ENCODE measurements around the gene FBXO5. TPM values are rescaled to one million over a fixed set of nuclear protein-coding genes. Genes with fewer than 3 reads are reported as not detected.
"Not testable (repeated sequence)": the region's sequence is repeated elsewhere in the genome, so short reads cannot be mapped to it uniquely, and the experiment has no call there.

FBXO5 gene
- total RNA-seq, 1 donor from 2014 or later, result 31.4 TPM

GRCh38 chr6:153012856-153013255 lies 30.0 kb upstream of the FBXO5 start:
- Mint-ChIP-seq H3K27me3 (ENCODE audit: low read depth) (peaks cover 34% of the 10 kb centered on the region), H3K4me3 (ENCODE audit: low read depth) (no peak overlapping the region), H3K4me1 (ENCODE audit: low read depth) (no peaks in the 10 kb centered on the region), H3K9me3 (no peaks in the 10 kb centered on the region), H3K36me3 (ENCODE audit: low read depth) (no peaks in the 10 kb centered on the region), H3K27ac (no peak overlapping the region)
- DNase-seq (ENCODE audit: low spot score), result no peak
- intact Hi-C loops (cut with micrococcal nuclease), result no loop called here

- H3K36me3 Mint-ChIP-seq (ENCODE audit: low read depth), result peaks cover 33% of the 10 kb centered on the region
- intact Hi-C loops (cut with micrococcal nuclease), result loop anchor here (1.0 to 2.0 kb wide), 3 partner anchors 22 to 1551 kb away; partner anchors contain the start of gene RMND1
- peak overlapping the region; percentile 91 for H3K27ac Mint-ChIP-seq
- peak overlapping the region; percentile 99 for H3K4me3 Mint-ChIP-seq (ENCODE audit: low read depth)
- peaks cover 13% of the 10 kb centered on the region for H3K27me3 Mint-ChIP-seq (ENCODE audit: low read depth)
- no peaks in the 10 kb centered on the region for H3K9me3 Mint-ChIP-seq
- DNase-seq (ENCODE audit: low spot score), result no peak
- H3K4me1 Mint-ChIP-seq (ENCODE audit: low read depth), result peaks cover 34% of the 10 kb centered on the region
These were observed 20.5 kb upstream of the FBXO5 start for GRCh38 chr6:153003366-153003690.

GRCh38 chr6:153002613-153003365 lies 19.9 kb upstream of the FBXO5 start, which contains the start of gene MTRF1L:
Gene MTRF1L (minus strand): TSS chr6:153002709. CDS start chr6:153002685, 24 bp downstream.
- Mint-ChIP-seq H3K27me3 (ENCODE audit: low read depth) (peaks cover 11% of the 10 kb centered on the region), H3K36me3 (ENCODE audit: low read depth) (peaks cover 36% of the 10 kb centered on the region)
- intact Hi-C loops (cut with micrococcal nuclease), result loop anchor here (1.0 to 2.0 kb wide), 3 partner anchors 21 to 1550 kb away; partner anchors contain the start of gene RMND1

DNA sequence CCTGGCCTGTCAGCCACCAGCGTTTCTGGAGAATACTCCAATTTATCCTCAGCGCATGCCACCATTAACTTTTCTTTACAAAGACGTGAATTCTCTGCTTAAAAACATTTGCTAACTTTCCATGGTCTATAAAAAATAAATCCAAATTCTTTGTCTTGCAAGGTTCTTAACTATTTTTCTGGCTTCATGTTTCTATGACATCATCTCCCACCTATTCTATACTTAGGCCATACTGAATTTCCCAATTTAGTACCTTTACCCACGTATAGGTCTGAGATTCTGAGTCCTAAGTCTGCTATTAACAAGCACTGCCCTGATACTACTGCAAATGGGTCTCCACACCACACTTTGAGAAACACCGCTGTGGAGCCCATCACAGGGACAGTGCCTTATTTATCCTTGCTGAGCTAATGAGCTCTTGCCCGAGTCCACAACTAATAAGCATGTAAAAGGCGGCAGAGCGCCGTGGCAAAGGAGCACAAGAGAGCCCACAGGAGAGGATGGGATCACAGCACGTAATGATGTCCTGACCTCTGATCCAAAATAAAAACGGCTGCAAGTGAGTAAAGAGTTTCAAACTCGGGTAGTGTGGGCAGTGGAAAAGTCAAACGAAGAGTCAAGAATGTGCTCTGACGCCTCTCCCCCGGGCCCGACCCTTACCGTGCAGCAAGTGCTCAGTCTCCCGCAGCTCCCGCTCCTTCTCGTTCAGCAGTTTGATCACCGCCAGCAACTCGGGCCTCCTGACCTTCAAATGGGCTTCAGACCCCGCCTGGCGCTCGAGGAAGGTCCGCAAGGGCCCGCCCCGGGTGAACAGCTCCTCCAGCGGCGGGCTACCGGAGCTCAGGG lies 19.1 kb upstream of the FBXO5 start:
- Mint-ChIP-seq H3K36me3 (ENCODE audit: low read depth) (peaks cover 43% of the 10 kb centered on the region), H3K27ac (peak overlapping the region; percentile 89), H3K4me3 (ENCODE audit: low read depth) (peak overlapping the region; percentile 99), H3K9me3 (no peaks in the 10 kb centered on the region), H3K27me3 (ENCODE audit: low read depth) (peaks cover 11% of the 10 kb centered on the region), H3K4me1 (ENCODE audit: low read depth) (peaks cover 41% of the 10 kb centered on the region)
- DNase-seq (ENCODE audit: low spot score), result no peak
- intact Hi-C loops (cut with micrococcal nuclease), result loop anchor here (2.0 kb wide), 1 partner anchor 1549 kb away; the partner anchor contains the start of gene RMND1

More at GRCh38 chr6:153002613-153003365, 19.9 kb upstream of the FBXO5 start, which contains the start of gene MTRF1L:
- DNase-seq (ENCODE audit: low spot score), result peak; percentile 83
- Mint-ChIP-seq H3K4me3 (ENCODE audit: low read depth) (peak within 1 kb of the TSS; percentile 99), H3K4me1 (ENCODE audit: low read depth) (peaks cover 34% of the 10 kb centered on the region), H3K27ac (peak within 1 kb of the TSS; percentile 91), H3K9me3 (no peaks in the 10 kb centered on the region)

DNA sequence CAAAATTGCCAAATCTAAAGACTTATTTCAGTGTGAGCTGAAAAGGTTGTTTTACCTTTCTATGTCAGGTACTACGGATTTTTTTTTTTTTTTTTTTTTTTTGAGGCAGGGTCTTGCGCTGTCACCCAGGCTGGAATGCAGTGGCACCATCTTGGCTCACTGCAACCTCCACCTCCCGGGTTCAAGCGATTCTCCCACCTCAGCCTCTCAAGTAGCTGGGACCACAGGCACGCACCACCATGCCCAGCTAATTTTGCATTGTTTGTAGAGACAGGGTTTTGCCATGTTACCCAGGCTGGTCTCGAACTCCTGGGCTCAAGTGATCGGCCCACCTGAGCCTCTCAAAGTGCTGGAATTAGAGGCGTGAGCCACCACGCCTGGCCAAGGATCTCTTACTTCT lies 17.9 kb upstream of the FBXO5 start:
- DNase-seq (ENCODE audit: low spot score); intact Hi-C loops (cut with micrococcal nuclease); H3K27me3 Mint-ChIP-seq (ENCODE audit: low read depth); H3K9me3 Mint-ChIP-seq; H3K27ac Mint-ChIP-seq: not testable (repeated sequence)
- H3K4me3 Mint-ChIP-seq (ENCODE audit: low read depth), result peak overlapping the region; percentile 99
- H3K36me3 Mint-ChIP-seq (ENCODE audit: low read depth), result peaks cover 55% of the 10 kb centered on the region
- H3K4me1 Mint-ChIP-seq (ENCODE audit: low read depth), result peaks cover 52% of the 10 kb centered on the region

DNA sequence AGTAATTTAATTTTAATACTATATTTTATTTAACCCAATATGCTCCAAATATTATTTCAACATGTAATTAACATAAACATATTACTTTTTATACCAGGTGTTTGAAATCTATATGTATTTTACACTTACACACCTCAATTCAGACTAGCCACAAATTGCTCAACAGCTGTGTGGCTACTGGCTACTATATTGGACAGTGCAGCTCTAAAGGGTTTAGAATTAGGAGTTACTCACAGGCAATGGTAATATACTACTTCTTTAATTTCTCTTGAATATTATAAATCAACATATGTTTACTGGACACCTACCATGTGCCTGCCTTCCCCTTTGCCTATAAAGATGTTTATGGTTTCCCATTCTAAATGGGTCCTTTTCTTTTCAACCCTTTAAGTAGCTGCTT lies 17.4 kb upstream of the FBXO5 start:
- DNase-seq (ENCODE audit: low spot score), result no peak
- Mint-ChIP-seq H3K27ac (peak overlapping the region; percentile 42), H3K4me1 (ENCODE audit: low read depth) (peaks cover 57% of the 10 kb centered on the region), H3K9me3 (no peaks in the 10 kb centered on the region), H3K27me3 (ENCODE audit: low read depth) (peaks cover 4% of the 10 kb centered on the region), H3K36me3 (ENCODE audit: low read depth) (peaks cover 56% of the 10 kb centered on the region), H3K4me3 (ENCODE audit: low read depth) (peak overlapping the region; percentile 99)
- intact Hi-C loops (cut with micrococcal nuclease), result no loop called here

DNA sequence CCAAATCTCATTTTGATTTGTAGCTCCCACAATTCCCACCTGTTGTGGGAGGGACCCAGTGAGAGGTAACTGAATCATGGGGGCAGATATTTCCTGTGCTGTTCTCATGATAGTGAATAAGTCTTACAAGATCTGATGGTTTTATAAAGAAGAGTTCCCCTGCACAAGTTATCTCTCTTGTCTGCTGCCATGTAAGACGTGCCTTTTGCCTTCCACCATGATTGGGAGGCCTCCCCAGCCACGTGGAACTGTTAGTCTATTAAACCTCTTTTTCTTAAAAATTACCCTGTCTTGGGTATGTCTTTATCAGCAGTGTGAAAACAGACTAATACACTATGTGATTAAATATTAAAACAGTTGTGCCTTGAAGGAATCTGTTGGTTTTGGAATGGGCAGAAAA lies 16.7 kb upstream of the FBXO5 start:
- peak overlapping the region; percentile 1 for H3K27ac Mint-ChIP-seq
- DNase-seq (ENCODE audit: low spot score); H3K27me3 Mint-ChIP-seq (ENCODE audit: low read depth); intact Hi-C loops (cut with micrococcal nuclease); H3K9me3 Mint-ChIP-seq: not testable (repeated sequence)
- H3K4me1 Mint-ChIP-seq (ENCODE audit: low read depth), result peaks cover 57% of the 10 kb centered on the region
- H3K36me3 Mint-ChIP-seq (ENCODE audit: low read depth), result peaks cover 61% of the 10 kb centered on the region
- peak overlapping the region; percentile 10 for H3K4me3 Mint-ChIP-seq (ENCODE audit: low read depth)

DNA sequence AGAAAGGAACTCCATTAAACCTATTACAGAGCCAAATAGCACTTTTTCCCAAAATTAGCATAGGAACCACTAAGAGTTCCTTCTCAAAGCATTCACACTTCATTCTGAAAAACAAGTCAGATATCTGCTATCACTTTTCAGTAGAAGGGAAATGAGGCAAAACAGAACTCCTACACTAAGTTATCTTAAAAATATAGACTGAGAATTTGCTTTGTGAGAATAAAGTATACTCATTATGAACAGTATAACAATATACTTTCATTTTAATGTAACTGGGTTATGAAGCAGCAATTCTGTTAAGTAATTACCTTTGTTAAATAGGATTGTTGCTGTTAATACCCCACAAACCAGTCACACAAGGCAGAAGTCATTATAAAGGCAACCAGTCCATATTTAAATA lies 11.0 kb upstream of the FBXO5 start:
- Mint-ChIP-seq H3K4me1 (ENCODE audit: low read depth) (peaks cover 36% of the 10 kb centered on the region), H3K4me3 (ENCODE audit: low read depth) (no peak overlapping the region), H3K9me3 (no peaks in the 10 kb centered on the region), H3K27ac (peak overlapping the region; percentile 87), H3K27me3 (ENCODE audit: low read depth) (no peaks in the 10 kb centered on the region), H3K36me3 (ENCODE audit: low read depth) (peaks cover 76% of the 10 kb centered on the region)
- no peak for DNase-seq (ENCODE audit: low spot score)
- intact Hi-C loops (cut with micrococcal nuclease), result no loop called here

GRCh38 chr6:152993431-152993830 lies 10.6 kb upstream of the FBXO5 start:
- Mint-ChIP-seq H3K4me1 (ENCODE audit: low read depth) (peaks cover 36% of the 10 kb centered on the region), H3K36me3 (ENCODE audit: low read depth) (peaks cover 71% of the 10 kb centered on the region)

DNA sequence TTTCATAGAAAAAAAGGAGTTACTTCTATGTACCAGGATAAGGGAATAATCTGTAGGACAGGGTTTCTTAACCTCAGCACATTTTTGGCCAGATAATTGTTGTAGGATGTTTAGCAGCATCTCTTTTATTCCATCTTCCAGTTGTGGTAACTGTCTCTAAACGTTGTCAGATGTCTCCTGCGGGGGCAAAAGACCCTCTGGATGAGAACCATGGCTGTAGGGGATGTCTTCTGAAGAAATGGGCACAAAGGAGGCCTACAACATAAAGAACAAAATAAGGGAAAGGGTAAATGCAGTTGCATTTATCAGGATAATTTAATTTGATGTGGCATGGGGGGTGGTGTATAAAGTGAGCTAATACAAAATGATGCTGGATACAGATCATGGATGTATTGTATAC lies 4.1 kb upstream of the FBXO5 start:
- intact Hi-C loops (cut with micrococcal nuclease), result no loop called here
- Mint-ChIP-seq H3K36me3 (ENCODE audit: low read depth) (peaks cover 46% of the 10 kb centered on the region), H3K27ac (no peak overlapping the region), H3K4me1 (ENCODE audit: low read depth) (peaks cover 20% of the 10 kb centered on the region), H3K9me3 (no peaks in the 10 kb centered on the region), H3K27me3 (ENCODE audit: low read depth) (no peaks in the 10 kb centered on the region), H3K4me3 (ENCODE audit: low read depth) (no peak overlapping the region)
- no peak for DNase-seq (ENCODE audit: low spot score)

More at GRCh38 chr6:152993431-152993830, 10.6 kb upstream of the FBXO5 start:
- no peaks in the 10 kb centered on the region for H3K9me3 Mint-ChIP-seq
- DNase-seq (ENCODE audit: low spot score), result no peak
- intact Hi-C loops (cut with micrococcal nuclease), result no loop called here
- H3K4me3 Mint-ChIP-seq (ENCODE audit: low read depth), result no peak overlapping the region
- H3K27ac Mint-ChIP-seq, result peak overlapping the region; percentile 87
- H3K27me3 Mint-ChIP-seq (ENCODE audit: low read depth), result no peaks in the 10 kb centered on the region

GRCh38 chr6:152985300-152985699 lies 2.5 kb upstream of the FBXO5 start:
- intact Hi-C loops (cut with micrococcal nuclease), result loop anchor here (2.0 kb wide), 1 partner anchor 1532 kb away; the partner anchor contains the start of gene RMND1

DNA sequence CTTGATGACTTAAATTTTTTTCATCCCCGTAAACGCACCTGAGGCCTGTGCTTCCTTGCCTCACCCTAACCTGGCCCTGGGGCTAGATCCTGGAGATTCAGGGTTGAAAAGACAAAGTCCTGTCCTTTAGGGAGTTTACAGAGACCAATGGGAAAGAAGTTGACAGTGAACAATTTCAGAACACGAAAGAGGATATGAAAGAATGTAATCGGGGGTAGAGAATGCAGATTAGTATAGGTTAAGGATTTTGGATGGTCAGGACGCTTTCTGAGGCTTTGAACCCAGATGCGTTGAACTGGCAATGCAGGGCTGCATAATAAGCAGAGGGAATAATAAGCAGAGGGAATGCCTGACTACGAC lies 1.7 kb upstream of the FBXO5 start:
- intact Hi-C loops (cut with micrococcal nuclease), result loop anchor here (2.0 to 5.0 kb wide), 2 partner anchors 1263 to 1532 kb away; partner anchors contain the start of gene RMND1
- DNase-seq (ENCODE audit: low spot score), result no peak
- Mint-ChIP-seq H3K9me3 (no peaks in the 10 kb centered on the region), H3K36me3 (ENCODE audit: low read depth) (peaks cover 48% of the 10 kb centered on the region), H3K27me3 (ENCODE audit: low read depth) (no peaks in the 10 kb centered on the region), H3K4me3 (ENCODE audit: low read depth) (peak overlapping the region; percentile 97), H3K4me1 (ENCODE audit: low read depth) (peaks cover 32% of the 10 kb centered on the region), H3K27ac (peak overlapping the region; percentile 100)

More at GRCh38 chr6:152985300-152985699, 2.5 kb upstream of the FBXO5 start:
- not testable (repeated sequence) for H3K27ac Mint-ChIP-seq; H3K9me3 Mint-ChIP-seq; H3K27me3 Mint-ChIP-seq (ENCODE audit: low read depth); DNase-seq (ENCODE audit: low spot score)
- peaks cover 49% of the 10 kb centered on the region for H3K36me3 Mint-ChIP-seq (ENCODE audit: low read depth)
- peaks cover 30% of the 10 kb centered on the region for H3K4me1 Mint-ChIP-seq (ENCODE audit: low read depth)
- H3K4me3 Mint-ChIP-seq (ENCODE audit: low read depth), result peak overlapping the region; percentile 97
